HCT116 (cell line): Measurements from ENCODE around the gene CYSTM1. TPM values are rescaled to one million over a fixed set of nuclear protein-coding genes. Genes with fewer than 3 reads are reported as not detected.

ENCODE experiments used
- ATAC-seq: fragments of 200-7000 bp; cut with Tn5 transposase; 2 replicates; pipeline ENCODE4 v1.9.1; 2020; ENCODE audit warnings: mild to moderate bottlenecking, moderate library complexity
- BruUV-seq: library from RNA; stranded (reverse); fragments of 400-500 nt; replicated peaks from 2 replicates; lab custom pipeline; 2021; lab: Mats Ljungman, UMichigan
- CTCF ChIA-PET: fragments of 300-600 bp; sonication (Branson Sonifier 250); formaldehyde crosslinking; loops from one replicate; lab custom pipeline; 2021; ENCODE audit warnings: antibody characterized with exemption; lab: Charles Lee
- POLR2A ChIA-PET: fragments of 300-600, 350-600 bp; sonication (Branson Sonifier 250); formaldehyde crosslinking; loops from one replicate; lab custom pipeline; 2021; ENCODE audit warnings: antibody characterized with exemption; lab: Charles Lee
- RAD21 ChIA-PET, 2 experiments: fragments of 300-600 bp; sonication (Branson Sonifier 250); formaldehyde crosslinking; loops; one replicate each; lab custom pipeline; 2023; ENCODE audit warnings: low total read pairs in 2 of 2; ENCODE audit not compliant: uncharacterized antibody in 2 of 2, unreplicated experiment in 2 of 2, low non-redundant PET in 1 of 2; lab: Charles Lee
- DNase-seq: peaks from one replicate; pipeline ENCODE4 v3.0.0-alpha.2; 2010; ENCODE audit warnings: low read depth, low spot score
- H2AFZ ChIP-seq: fragments of 200-600 bp; shearing (Covaris generic), sonication (generic); 2 replicates; pipeline ENCODE4 v1.6.1; 2017; ENCODE audit warnings: low read depth, mixed run types, mixed read lengths, antibody characterized with exemption, low read length; ENCODE audit not compliant: poor library complexity, severe bottlenecking
- H3K27ac ChIP-seq: 2 replicates; pipeline ENCODE4 v1.5.1; 2012; ENCODE audit warnings: low read depth, low read length
- H3K27me3 ChIP-seq: fragments of 200-600 bp; sonication (generic); 2 replicates; pipeline ENCODE4 v1.6.1; 2016; ENCODE audit warnings: mixed run types, low read length, mixed read lengths; ENCODE audit not compliant: insufficient read depth
- H3K36me3 ChIP-seq, 2 experiments: fragments of 200-500 bp in 1 of 2; fragments of 200-600 bp in 1 of 2; sonication (Bioruptor generic) in 1 of 2; sonication (generic) in 1 of 2; 2 replicates each; pipeline versions ENCODE4 v1.5.1 to v1.6.1; 2014 to 2016; ENCODE audit warnings: low read length in 2 of 2, inconsistent platforms in 1 of 2, mixed read lengths in 1 of 2, mixed run types in 1 of 2; ENCODE audit not compliant: insufficient read depth in 2 of 2, control insufficient read depth in 1 of 2
- H3K4me1 ChIP-seq, 2 experiments: fragments of 200-600 bp in 1 of 2; sonication (generic) in 1 of 2; 2 replicates each; pipeline versions ENCODE4 v1.5.1 to v1.6.1; 2012 to 2017; ENCODE audit warnings: low read length in 2 of 2, inconsistent platforms in 1 of 2, mild to moderate bottlenecking in 1 of 2, mixed read lengths in 1 of 2, mixed run types in 1 of 2, moderate library complexity in 1 of 2; ENCODE audit not compliant: insufficient read depth in 2 of 2, control insufficient read depth in 1 of 2
- H3K4me2 ChIP-seq: fragments of 200-600 bp; sonication (generic); 2 replicates; pipeline ENCODE4 v1.6.1; 2017; ENCODE audit warnings: mixed run types, low read length, mixed read lengths
- H3K4me3 ChIP-seq, 2 experiments: fragments of 200-600 bp in 1 of 2; sonication (generic) in 1 of 2; replicated peaks in 1 of 2; 2 replicates each; pipeline ENCODE4 v1.5.1; 2011 to 2016; ENCODE audit warnings: low read length in 2 of 2, control low read depth in 1 of 2, low read depth in 1 of 2, mild to moderate bottlenecking in 1 of 2, mixed read lengths in 1 of 2, mixed run types in 1 of 2
- H3K79me2 ChIP-seq: fragments of 200-600 bp; sonication (generic); 2 replicates; pipeline ENCODE4 v1.6.1; 2017; ENCODE audit warnings: mild to moderate bottlenecking, mixed run types, low read length, moderate library complexity, mixed read lengths; ENCODE audit not compliant: insufficient read depth
- H3K9ac ChIP-seq: fragments of 200-600 bp; sonication (generic); 2 replicates; pipeline ENCODE4 v1.6.1; 2016; ENCODE audit warnings: low read length, mixed read lengths
- H3K9me2 ChIP-seq: fragments of 200-600 bp; sonication (generic), shearing (Covaris generic); 2 replicates; pipeline ENCODE4 v1.6.1; 2017; ENCODE audit warnings: mixed run types, mild to moderate bottlenecking, moderate library complexity; ENCODE audit not compliant: insufficient read depth
- H3K9me3 ChIP-seq, 2 experiments: fragments of 200-500 bp in 1 of 2; fragments of 200-600 bp in 1 of 2; sonication (Bioruptor generic) in 1 of 2; sonication (generic) in 1 of 2; 2 replicates each; pipeline ENCODE4 v1.6.1; 2014 to 2017; ENCODE audit warnings: low read length in 2 of 2, mixed read lengths in 2 of 2, inconsistent platforms in 1 of 2, low read depth in 1 of 2, mild to moderate bottlenecking in 1 of 2, mixed run types in 1 of 2, moderate library complexity in 1 of 2; ENCODE audit not compliant: control insufficient read depth in 1 of 2, insufficient read depth in 1 of 2
- H4K20me1 ChIP-seq: fragments of 200-600 bp; sonication (generic), shearing (Covaris generic); 2 replicates; pipeline ENCODE4 v1.6.1; 2017; ENCODE audit warnings: mixed run types, mild to moderate bottlenecking, moderate library complexity; ENCODE audit not compliant: insufficient read depth
- CBX3 ChIP-seq: IDR thresholded peaks from 2 replicates; pipeline ENCODE4 v1.6.1; 2012; ENCODE audit warnings: low read depth
- CEBPB ChIP-seq: IDR thresholded peaks from 2 replicates; pipeline ENCODE4 v1.6.1; 2012; ENCODE audit warnings: low read depth
- CTCF ChIP-seq, 3 experiments: fragments of 200-600 bp in 1 of 3; sonication (generic) in 1 of 3; IDR thresholded peaks in 2 of 3; conservative IDR thresholded peaks in 1 of 3; 2 replicates each; pipeline ENCODE4 v1.5.1; 2012 to 2017; ENCODE audit warnings: low read depth in 2 of 3, low read length in 2 of 3, antibody characterized with exemption in 1 of 3, borderline replicate concordance in 1 of 3, control low read depth in 1 of 3, mild to moderate bottlenecking in 1 of 3, mixed read lengths in 1 of 3, mixed run types in 1 of 3, moderate library complexity in 1 of 3; ENCODE audit not compliant: insufficient read depth in 1 of 3
- EGR1 ChIP-seq: IDR thresholded peaks from 2 replicates; pipeline ENCODE4 v1.6.1; 2012; ENCODE audit warnings: low read depth
- ELF1 ChIP-seq: IDR thresholded peaks from 2 replicates; pipeline ENCODE4 v1.6.1; 2012; ENCODE audit warnings: low read depth, borderline replicate concordance
- EZH2phosphoT487 ChIP-seq: fragments of 200-600 bp; IDR thresholded peaks from 2 replicates; pipeline ENCODE4 v1.6.1; 2018; ENCODE audit warnings: antibody characterized with exemption, borderline replicate concordance
- MAX ChIP-seq: IDR thresholded peaks from 2 replicates; pipeline ENCODE4 v1.6.1; 2012
- POLR2A ChIP-seq: IDR thresholded peaks from 2 replicates; pipeline ENCODE4 v1.7.0; 2011; ENCODE audit warnings: borderline replicate concordance; ENCODE audit not compliant: insufficient read depth, insufficient read length; ENCODE audit errors: extremely low read depth
- POLR2AphosphoS5 ChIP-seq: IDR thresholded peaks from 2 replicates; pipeline ENCODE4 v1.6.1; 2011; ENCODE audit warnings: mild to moderate bottlenecking, low read depth, low read length, moderate library complexity
- RAD21 ChIP-seq: IDR thresholded peaks from 2 replicates; pipeline ENCODE4 v1.6.1; 2012; ENCODE audit warnings: low read depth, mild to moderate bottlenecking
- REST ChIP-seq: IDR thresholded peaks from 2 replicates; pipeline ENCODE4 v1.6.1; 2012; ENCODE audit warnings: low read depth
- SIN3A ChIP-seq: IDR thresholded peaks from 2 replicates; pipeline ENCODE4 v1.6.1; 2012; ENCODE audit warnings: low read depth
- SP1 ChIP-seq: IDR thresholded peaks from 2 replicates; pipeline ENCODE4 v1.6.1; 2012; ENCODE audit warnings: low read depth
- TCF7L2 ChIP-seq: IDR thresholded peaks from 2 replicates; pipeline ENCODE4 v1.7.0; 2011; ENCODE audit warnings: borderline replicate concordance, inconsistent platforms; ENCODE audit not compliant: insufficient read depth, insufficient read length; ENCODE audit errors: extremely low read depth
- intact Hi-C: fragments of 100-400 bp; cut with micrococcal nuclease; formaldehyde crosslinking; loops from 2 replicates; pipeline ENCODE4 v1.10.0; 2022
- total RNA-seq: library from RNA; stranded (reverse); gene quantifications from one replicate; pipeline ENCODE4 v1.2.1, GENCODE V29; 2021; ENCODE audit not compliant: unreplicated experiment

Gene CYSTM1
- total RNA-seq, 1 experiment from 2014 or later, result 56.0 TPM

GRCh38 chr5:140192715-140193430 is 17.9 kb downstream of the CYSTM1 start:
- no TSS peak for BruUV-seq
- peaks cover 7 to 12% of the 10 kb centered on the region in 2 experiments; a peak in 2 of 4 replicates for H3K4me1 ChIP-seq
- RAD21 ChIA-PET, result no interaction called here
- no peak for ATAC-seq
- CTCF ChIA-PET, result no interaction called here
- no peak overlapping the region for H3K9ac ChIP-seq
- H3K9me2 ChIP-seq, result no peaks in the 10 kb centered on the region
- POLR2A ChIA-PET, result no interaction called here
- no peak for TF ChIP-seq MAX
- TF ChIP-seq SIN3A, result no peak
- no peak for TF ChIP-seq CBX3
- no peak for TF ChIP-seq CEBPB
- no peak for TF ChIP-seq TCF7L2
- TF ChIP-seq ELF1, result no peak
- TF ChIP-seq POLR2AphosphoS5, result no peak
- TF ChIP-seq POLR2A, result no peak
- no peak for TF ChIP-seq SP1
- H3K79me2 ChIP-seq, result peaks cover 29% of the 10 kb centered on the region
- H3K27me3 ChIP-seq, result no peaks in the 10 kb centered on the region
- H3K4me2 ChIP-seq, result no peak overlapping the region
- no peak overlapping the region for H3K4me3 ChIP-seq
- DNase-seq, result no peak
- intact Hi-C loops, result no loop called here
- no peak overlapping the region for H3K27ac ChIP-seq
- no peaks in the 10 kb centered on the region for H4K20me1 ChIP-seq
- H2AFZ ChIP-seq, result no peak overlapping the region
- peaks cover 0 to 5% of the 10 kb centered on the region in 2 experiments; a peak in 1 of 4 replicates for H3K9me3 ChIP-seq
- no peaks in the 10 kb centered on the region for H3K36me3 ChIP-seq

GRCh38 chr5:140194662-140195061 is 19.7 kb downstream of the CYSTM1 start:
- H3K4me3 ChIP-seq, result no peak overlapping the region
- intact Hi-C loops, result no loop called here
- H3K36me3 ChIP-seq, result no peaks in the 10 kb centered on the region
- DNase-seq, result no peak
- ChIA-PET RAD21 (no interaction called here), POLR2A (no interaction called here), CTCF (no interaction called here)
- H3K27me3 ChIP-seq, result no peaks in the 10 kb centered on the region
- no peak overlapping the region for H3K9ac ChIP-seq
- no peak for ATAC-seq
- peaks cover 21% of the 10 kb centered on the region for H3K79me2 ChIP-seq
- TSS peak; percentile 24 for BruUV-seq
- H2AFZ ChIP-seq, result no peak overlapping the region
- H3K27ac ChIP-seq, result no peak overlapping the region
- H3K4me2 ChIP-seq, result no peak overlapping the region
- peaks cover 7 to 12% of the 10 kb centered on the region in 2 experiments; a peak in 2 of 4 replicates for H3K4me1 ChIP-seq
- no peaks in the 10 kb centered on the region for H3K9me3 ChIP-seq
- TF ChIP-seq EGR1, result no peak
- no peak for TF ChIP-seq RAD21
- TF ChIP-seq MAX, result no peak
- TF ChIP-seq EZH2phosphoT487, result no peak
- TF ChIP-seq SIN3A, result no peak
- TF ChIP-seq CTCF (IDR thresholded peaks at IDR 0.05 in 2 of 3, conservative IDR thresholded peaks at IDR 0.05 in 1 of 3; ENCODE audit: borderline replicate concordance in 1 of 3, insufficient read depth in 1 of 3, low read depth in 2 of 3, low read length in 2 of 3), result no peak
- TF ChIP-seq REST, result no peak
- no peaks in the 10 kb centered on the region for H4K20me1 ChIP-seq
- no peaks in the 10 kb centered on the region for H3K9me2 ChIP-seq
